Lung (tissue), 12 donors: ENCODE results near the gene GABRA5. TPM values are rescaled to one million over a fixed set of nuclear protein-coding genes. Genes with fewer than 3 reads are reported as not detected.
A peak's percentile ranks its signal among the peaks of the same experiment; 100 is the strongest.

ENCODE experiments used
- ATAC-seq: fragments of 200-7000 bp; cut with Tn5 transposase; one replicate; pipeline ENCODE4 v1.9.1; 2020; ENCODE audit warnings: moderate number of reproducible peaks; ENCODE audit not compliant: insufficient read depth, low FRiP score
- DNase-seq, 3 donors: peaks; one replicate each; pipeline ENCODE4 v3.0.0-alpha.2; 2013 to 2017
- H3K27ac ChIP-seq, 2 donors: one replicate each; pipeline ENCODE4 v1.5.1; 2013; ENCODE audit warnings: mild to moderate bottlenecking in 2 of 2, moderate library complexity in 2 of 2, control low read depth in 1 of 2, inconsistent platforms in 1 of 2, low read depth in 1 of 2, low read length in 1 of 2
- H3K27me3 ChIP-seq, 3 donors: one replicate each; pipeline ENCODE4 v1.5.1; 2013; ENCODE audit warnings: low read length in 2 of 3; ENCODE audit not compliant: control insufficient read depth in 3 of 3, insufficient read depth in 3 of 3
- H3K36me3 ChIP-seq, 4 donors: one replicate each; pipeline ENCODE4 v1.5.1; 2013; ENCODE audit warnings: low read length in 4 of 4, mild to moderate bottlenecking in 1 of 4, moderate library complexity in 1 of 4; ENCODE audit not compliant: control insufficient read depth in 4 of 4, insufficient read depth in 4 of 4
- H3K4me1 ChIP-seq, 5 donors: one replicate each; pipeline ENCODE4 v1.5.1; 2013; ENCODE audit warnings: low read length in 5 of 5, mild to moderate bottlenecking in 2 of 5, moderate library complexity in 1 of 5; ENCODE audit not compliant: control insufficient read depth in 5 of 5, insufficient read depth in 5 of 5
- H3K4me3 ChIP-seq: one replicate; pipeline ENCODE4 v1.5.1; 2013; ENCODE audit warnings: mild to moderate bottlenecking, control low read depth, moderate library complexity
- H3K9ac ChIP-seq, 2 donors: one replicate each; pipeline ENCODE4 v1.5.1; 2013; ENCODE audit warnings: low read length in 2 of 2, control low read depth in 1 of 2; ENCODE audit not compliant: insufficient read depth in 1 of 2
- H3K9me3 ChIP-seq, 4 donors: one replicate each; pipeline ENCODE4 v1.5.1; 2013; ENCODE audit warnings: low read length in 3 of 4, mild to moderate bottlenecking in 1 of 4, moderate library complexity in 1 of 4; ENCODE audit not compliant: control insufficient read depth in 4 of 4, insufficient read depth in 3 of 4
- WGBS, 2 donors: extraction: QIAGEN DNeasy Blood & Tissue Kit; methylation state at CpG; one replicate each; pipeline ENCODE4 v1.1.7; 2013; 5-methylcytosine and 5-hydroxymethylcytosine counted together
- polyA plus RNA-seq, 2 donors: library from polyadenylated mRNA; stranded (reverse); fragments of 200-250 nt; gene quantifications; one replicate each; pipeline ENCODE4 v1.2.1, GENCODE V29; 2013
- total RNA-seq, 2 donors: library from RNA; depleted of rRNA in 1 of 2; stranded (reverse); fragments of >200 nt in 1 of 2; gene quantifications; one replicate each; pipeline ENCODE4 v1.2.1, GENCODE V29; 2014 to 2021
- TF ChIP-seq, protein P1 (sequence below): IDR thresholded peaks from 2 replicates; pipeline ENCODE4 v1.5.1; 2012; ENCODE audit warnings: mild to moderate bottlenecking; ENCODE audit errors: control extremely low read depth, extremely low read depth
- donor health status: control.
- donor health status: control.
- donor health status: Bipolar disorder and iron deficiency.
- donor health status: healthy.
- donor health status: DM: yes; HTN: yes; CAD: no.

GABRA5 gene
- total and polyA plus RNA-seq, 4 donors = not detected

GRCh38 chr15:26974120-26974780 lies 107.4 kb downstream of the GABRA5 start:
- H3K9ac ChIP-seq = no peak overlapping the region
- no peak for ATAC-seq
- TF ChIP-seq, protein P1, sequence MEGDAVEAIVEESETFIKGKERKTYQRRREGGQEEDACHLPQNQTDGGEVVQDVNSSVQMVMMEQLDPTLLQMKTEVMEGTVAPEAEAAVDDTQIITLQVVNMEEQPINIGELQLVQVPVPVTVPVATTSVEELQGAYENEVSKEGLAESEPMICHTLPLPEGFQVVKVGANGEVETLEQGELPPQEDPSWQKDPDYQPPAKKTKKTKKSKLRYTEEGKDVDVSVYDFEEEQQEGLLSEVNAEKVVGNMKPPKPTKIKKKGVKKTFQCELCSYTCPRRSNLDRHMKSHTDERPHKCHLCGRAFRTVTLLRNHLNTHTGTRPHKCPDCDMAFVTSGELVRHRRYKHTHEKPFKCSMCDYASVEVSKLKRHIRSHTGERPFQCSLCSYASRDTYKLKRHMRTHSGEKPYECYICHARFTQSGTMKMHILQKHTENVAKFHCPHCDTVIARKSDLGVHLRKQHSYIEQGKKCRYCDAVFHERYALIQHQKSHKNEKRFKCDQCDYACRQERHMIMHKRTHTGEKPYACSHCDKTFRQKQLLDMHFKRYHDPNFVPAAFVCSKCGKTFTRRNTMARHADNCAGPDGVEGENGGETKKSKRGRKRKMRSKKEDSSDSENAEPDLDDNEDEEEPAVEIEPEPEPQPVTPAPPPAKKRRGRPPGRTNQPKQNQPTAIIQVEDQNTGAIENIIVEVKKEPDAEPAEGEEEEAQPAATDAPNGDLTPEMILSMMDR = no peak
- peaks cover 0 to 19% (median 7%) of the 10 kb centered on the region in 5 donors for H3K4me1 ChIP-seq
- peaks cover 0 to 4% (median 0%) of the 10 kb centered on the region in 4 donors for H3K36me3 ChIP-seq
- DNase-seq = peak in 2 of 3 donors; percentile 65 to 80
- no peak overlapping the region for H3K27ac ChIP-seq
- no peaks in the 10 kb centered on the region for H3K9me3 ChIP-seq
- peaks cover 0 to 12% (median 8%) of the 10 kb centered on the region in 3 donors for H3K27me3 ChIP-seq
- 17 to 18% methylated on average over 9 of the region's 9 CpGs for WGBS, 2 donors
- no peak overlapping the region for H3K4me3 ChIP-seq

DNA sequence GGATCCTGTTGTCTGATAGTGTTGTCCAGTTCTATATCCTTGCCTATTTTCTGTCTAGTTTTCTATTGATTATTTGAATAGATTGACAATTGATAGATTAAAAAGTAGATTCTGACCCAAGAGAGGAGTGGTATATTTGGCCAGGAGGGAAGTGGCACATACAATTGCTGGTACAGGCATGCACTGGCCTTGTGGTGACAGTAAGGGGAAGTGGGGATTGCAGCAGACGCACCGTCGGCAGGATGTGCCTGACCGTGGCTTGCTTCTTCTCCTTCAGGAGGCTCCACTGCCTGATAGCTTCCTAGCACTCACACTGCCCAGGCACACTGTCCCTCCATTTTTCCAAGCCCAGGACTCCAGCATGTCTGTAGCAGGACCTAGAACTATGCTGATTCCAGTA lies 114.6 kb downstream of the GABRA5 start:
- ATAC-seq (no peak), DNase-seq (no peak)
- no peaks in the 10 kb centered on the region for H3K4me1 ChIP-seq
- H3K4me3 ChIP-seq = no peak overlapping the region
- H3K9ac ChIP-seq = no peak overlapping the region
- peaks cover 0 to 5% (median 0%) of the 10 kb centered on the region in 4 donors for H3K9me3 ChIP-seq
- WGBS, 2 donors = 14 to 54% methylated on average over 4 of the region's 4 CpGs
- peaks cover 0 to 9% (median 0%) of the 10 kb centered on the region in 4 donors for H3K36me3 ChIP-seq
- TF ChIP-seq, protein P1 = no peak
- no peaks in the 10 kb centered on the region for H3K27me3 ChIP-seq
- no peak overlapping the region for H3K27ac ChIP-seq

DNA sequence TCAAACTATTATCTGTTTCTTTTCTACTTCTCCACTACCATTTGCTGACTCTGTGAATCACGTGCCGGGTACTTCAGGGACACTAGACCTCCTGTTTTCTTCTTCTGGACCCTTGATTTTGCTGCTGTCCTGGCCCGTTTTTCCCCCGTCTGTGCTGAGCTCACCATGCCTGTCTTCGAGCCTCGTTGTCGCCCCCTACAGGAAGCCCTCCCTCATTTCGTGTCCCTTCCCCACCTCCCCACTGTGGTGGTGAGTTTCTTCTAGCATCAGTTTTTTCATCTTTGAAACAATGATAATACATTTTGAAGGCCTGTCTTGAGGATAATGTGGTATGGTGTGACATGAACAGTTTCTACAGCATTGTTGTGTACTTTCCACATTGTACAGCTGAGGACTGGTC lies 117.0 kb downstream of the GABRA5 start:
- Histone ChIP-seq H3K36me3 (peaks cover 0 to 5% (median 0%) of the 10 kb centered on the region in 4 donors), H3K4me1 (no peaks in the 10 kb centered on the region), H3K27ac (no peak overlapping the region), H3K9me3 (peaks cover 0 to 5% (median 0%) of the 10 kb centered on the region in 4 donors), H3K4me3 (no peak overlapping the region), H3K9ac (no peak overlapping the region), H3K27me3 (no peaks in the 10 kb centered on the region)
- ATAC-seq = no peak
- TF ChIP-seq, protein P1 = no peak
- no peak for DNase-seq
- 81 to 83% methylated on average over 8 of the region's 8 CpGs for WGBS, 2 donors
